Erythroblast (primary cell): ENCODE data around the gene INO80D.

Source experiments
- GATA1 ChIP-seq: IDR thresholded peaks from 2 replicates; pipeline ENCODE4 v1.6.1; 2011; ENCODE audit warnings: low read depth, mild to moderate bottlenecking, control low read depth, low read length, moderate library complexity
- POLR2A ChIP-seq: IDR thresholded peaks from 2 replicates; pipeline ENCODE4 v1.6.1; 2011; ENCODE audit warnings: mild to moderate bottlenecking, low read length

GRCh38 chr2:206096876-206097275 is 10.9 kb upstream of the INO80D start:
- TF ChIP-seq POLR2A (no peak), GATA1 (no peak)
